ENCODE results near the gene PRSS50. TPM values are rescaled to one million over a fixed set of nuclear protein-coding genes. Genes with fewer than 3 reads are reported as not detected.

PRSS50 gene
- total RNA-seq, 1 experiment from 2014 or later: 0.70 TPM

- ATAC-seq: peak; percentile 67
Measured at GRCh38 chr3:46695177-46695961, 22.3 kb downstream of the PRSS50 start.

GRCh38 chr3:46694520-46694919, 23.1 kb downstream of the PRSS50 start:
- ChIA-PET POLR2A (interaction anchor here (1.0 kb wide), 1 partner anchor 108 kb away, joined by 3 read pairs; no protein-coding TSS in a partner anchor), CTCF (interaction anchor here (0.6 to 4.1 kb wide), 17 partner anchors 12 to 316 kb away, joined by 3 to 20 read pairs (median 4); no protein-coding TSS in a partner anchor)
- H3K4me3 Mint-ChIP-seq: no peak overlapping the region
- TF ChIP-seq RORB (CRISPR knock-in tag; IDR thresholded peaks at IDR 0.05) (no peak), IRF1 (CRISPR knock-in tag; IDR thresholded peaks at IDR 0.05) (no peak), HMGA2 (CRISPR knock-in tag; IDR thresholded peaks at IDR 0.05) (no peak)
- no peaks in the 10 kb centered on the region for H3K9me3 Mint-ChIP-seq
- H3K27ac Mint-ChIP-seq: no peak overlapping the region
- H3K36me3 Mint-ChIP-seq: no peaks in the 10 kb centered on the region
- DNase-seq (ENCODE audit: low spot score) (no peak), ATAC-seq (no peak)
- peaks cover 22% of the 10 kb centered on the region for H3K4me1 Mint-ChIP-seq
- peaks cover 25% of the 10 kb centered on the region for H3K27me3 Mint-ChIP-seq (ENCODE audit: low read depth)

More at GRCh38 chr3:46695177-46695961, 22.3 kb downstream of the PRSS50 start:
- peak; percentile 69 for DNase-seq (ENCODE audit: low spot score)
- Mint-ChIP-seq H3K4me3 (no peak overlapping the region), H3K27me3 (ENCODE audit: low read depth) (peaks cover 26% of the 10 kb centered on the region), H3K36me3 (no peaks in the 10 kb centered on the region), H3K4me1 (peaks cover 22% of the 10 kb centered on the region), H3K9me3 (no peaks in the 10 kb centered on the region), H3K27ac (no peak overlapping the region; the same call in 1 of the 2 replicates)
- TF ChIP-seq CTCF (IDR thresholded peaks at IDR 0.05): peak; percentile 44; the same call in 1 of the 2 replicates
- TF ChIP-seq JUN (CRISPR knock-in tag; IDR thresholded peaks at IDR 0.05): no peak
- TF ChIP-seq ZNF423 (CRISPR knock-in tag; IDR thresholded peaks at IDR 0.05): peak; percentile 83
- no peak for TF ChIP-seq FOXJ3 (CRISPR knock-in tag; IDR thresholded peaks at IDR 0.05; ENCODE audit: borderline replicate concordance)
- TF ChIP-seq, protein P1, sequence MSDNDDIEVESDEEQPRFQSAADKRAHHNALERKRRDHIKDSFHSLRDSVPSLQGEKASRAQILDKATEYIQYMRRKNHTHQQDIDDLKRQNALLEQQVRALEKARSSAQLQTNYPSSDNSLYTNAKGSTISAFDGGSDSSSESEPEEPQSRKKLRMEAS (CRISPR knock-in tag; IDR thresholded peaks at IDR 0.05): peak; percentile 26; the same call in 1 of the 2 replicates
- ChIA-PET CTCF (interaction anchor here (0.6 to 4.1 kb wide), 17 partner anchors 10 to 232 kb away, joined by 3 to 20 read pairs (median 4); no protein-coding TSS in a partner anchor), POLR2A (interaction anchor here (1.0 kb wide), 1 partner anchor 109 kb away, joined by 3 read pairs; no protein-coding TSS in a partner anchor)

DNA sequence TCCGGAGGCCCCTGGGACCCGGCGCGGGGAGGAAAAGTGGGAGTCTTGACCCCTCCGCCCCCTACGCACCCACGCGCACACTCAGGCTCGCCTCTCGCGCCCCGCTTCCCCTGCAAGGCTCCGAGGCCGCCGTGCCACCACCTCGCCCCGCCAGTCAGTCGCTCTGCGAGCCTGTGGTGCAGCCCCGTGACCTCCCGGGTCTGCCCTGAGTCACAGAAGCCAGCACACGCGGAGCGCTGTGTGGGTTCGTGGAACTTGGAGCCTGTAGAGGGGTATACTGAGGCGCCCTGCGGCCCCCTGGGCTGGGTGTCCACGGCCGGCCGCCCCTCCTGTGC, 23.8 kb downstream of the PRSS50 start:
- ATAC-seq (peak; percentile 2; the same call in 1 of the 2 replicates), DNase-seq (ENCODE audit: low spot score) (no peak)
- ChIA-PET CTCF (interaction anchor here (0.5 to 4.1 kb wide), 20 partner anchors 9 to 316 kb away, joined by 3 to 20 read pairs (median 4); partner anchors contain the start of gene PRSS50), POLR2A (interaction anchor here (0.5 kb wide), 1 partner anchor 408 kb away, joined by 3 read pairs; no protein-coding TSS in a partner anchor)
- H3K4me1 Mint-ChIP-seq: peaks cover 22% of the 10 kb centered on the region
- H3K36me3 Mint-ChIP-seq: no peaks in the 10 kb centered on the region
- H3K9me3 Mint-ChIP-seq: no peaks in the 10 kb centered on the region
- H3K27me3 Mint-ChIP-seq (ENCODE audit: low read depth): peaks cover 25% of the 10 kb centered on the region
- peak overlapping the region; percentile 20; the same call in 1 of the 2 replicates for H3K4me3 Mint-ChIP-seq
- no peak overlapping the region for H3K27ac Mint-ChIP-seq
- no peak for TF ChIP-seq ZNF416 (CRISPR knock-in tag; IDR thresholded peaks at IDR 0.05)
- TF ChIP-seq ZNF423 (CRISPR knock-in tag; IDR thresholded peaks at IDR 0.05): 0 out of 2 replicates have a peak, but pooled peaks have one; percentile 6

DNA sequence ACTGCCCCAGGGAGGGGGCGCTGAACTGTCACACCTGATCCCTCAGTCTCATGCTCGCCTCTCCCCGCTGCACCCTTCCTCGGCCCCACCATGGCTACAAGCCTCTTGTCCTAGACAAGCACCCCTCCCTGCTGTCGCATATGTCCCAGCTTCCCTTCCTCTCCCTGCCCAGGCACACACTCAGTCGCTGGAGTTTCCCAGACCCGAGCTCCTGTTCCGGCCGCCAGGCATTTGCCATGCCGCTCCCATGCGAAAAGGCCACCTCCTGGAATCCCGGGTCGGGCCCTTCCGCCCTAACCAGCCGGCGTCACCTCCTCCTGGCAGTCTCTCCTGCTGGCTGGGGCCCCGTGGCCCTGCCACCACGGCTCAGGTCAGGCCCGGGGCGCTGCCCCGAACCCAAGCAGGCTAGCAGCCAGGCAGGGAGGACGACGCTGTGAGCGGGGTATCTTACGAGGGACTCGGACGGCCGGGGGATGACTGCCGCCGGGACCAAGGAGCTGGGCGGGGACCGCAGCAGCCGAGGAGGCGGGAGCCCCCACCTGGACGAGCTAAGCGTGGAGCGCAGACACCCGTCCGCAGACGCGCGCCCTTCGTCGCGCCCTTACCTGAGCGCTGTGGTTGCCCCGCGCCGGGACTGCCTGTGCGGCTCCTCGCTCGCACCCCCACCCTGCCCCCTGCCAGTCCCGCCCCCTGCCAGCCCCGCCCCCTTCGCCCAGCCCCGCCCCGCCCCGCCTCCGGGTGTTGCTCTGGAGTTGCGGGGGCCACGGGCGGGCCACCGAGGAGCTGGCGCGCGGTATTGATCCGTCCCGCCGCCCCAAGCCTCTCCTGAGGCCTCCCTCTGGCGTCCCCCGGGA, 24.4 kb downstream of the PRSS50 start, which contains the start of gene ALS2CL:
Gene ALS2CL (minus strand): TSS at position 642 of the 854 bp plus-strand sequence. CDS start 4,239 bp downstream, outside the sequence.
- Mint-ChIP-seq H3K4me1 (peaks cover 22% of the 10 kb centered on the region), H3K36me3 (no peaks in the 10 kb centered on the region), H3K4me3 (peak within 1 kb of the TSS; percentile 69), H3K27me3 (ENCODE audit: low read depth) (peaks cover 25% of the 10 kb centered on the region), H3K9me3 (no peaks in the 10 kb centered on the region), H3K27ac (no peak within 1 kb of the TSS)
- DNase-seq (ENCODE audit: low spot score) (peak; percentile 66), ATAC-seq (peak; percentile 60)
- POLR2A ChIA-PET: interaction anchor here (0.5 kb wide), 1 partner anchor 409 kb away, joined by 3 read pairs; no protein-coding TSS in a partner anchor
- CTCF ChIA-PET: interaction anchor here (0.5 to 4.1 kb wide), 19 partner anchors 10 to 315 kb away, joined by 3 to 20 read pairs (median 5); partner anchors contain the start of gene PRSS50
- TF ChIP-seq, protein P2, sequence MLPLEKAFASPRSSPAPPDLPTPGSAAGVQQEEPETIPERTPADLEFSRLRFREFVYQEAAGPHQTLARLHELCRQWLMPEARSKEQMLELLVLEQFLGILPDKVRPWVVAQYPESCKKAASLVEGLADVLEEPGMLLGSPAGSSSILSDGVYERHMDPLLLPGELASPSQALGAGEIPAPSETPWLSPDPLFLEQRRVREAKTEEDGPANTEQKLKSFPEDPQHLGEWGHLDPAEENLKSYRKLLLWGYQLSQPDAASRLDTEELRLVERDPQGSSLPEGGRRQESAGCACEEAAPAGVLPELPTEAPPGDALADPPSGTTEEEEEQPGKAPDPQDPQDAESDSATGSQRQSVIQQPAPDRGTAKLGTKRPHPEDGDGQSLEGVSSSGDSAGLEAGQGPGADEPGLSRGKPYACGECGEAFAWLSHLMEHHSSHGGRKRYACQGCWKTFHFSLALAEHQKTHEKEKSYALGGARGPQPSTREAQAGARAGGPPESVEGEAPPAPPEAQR (CRISPR knock-in tag; IDR thresholded peaks at IDR 0.05): no peak
- TF ChIP-seq SP1 (CRISPR knock-in tag; conservative IDR thresholded peaks at IDR 0.05): peak; percentile 50; the same call in 1 of the 2 replicates
- TF ChIP-seq, protein P1 (CRISPR knock-in tag; IDR thresholded peaks at IDR 0.05): 0 out of 2 replicates have a peak, but pooled peaks have one; percentile 16
- TF ChIP-seq, protein P3, sequence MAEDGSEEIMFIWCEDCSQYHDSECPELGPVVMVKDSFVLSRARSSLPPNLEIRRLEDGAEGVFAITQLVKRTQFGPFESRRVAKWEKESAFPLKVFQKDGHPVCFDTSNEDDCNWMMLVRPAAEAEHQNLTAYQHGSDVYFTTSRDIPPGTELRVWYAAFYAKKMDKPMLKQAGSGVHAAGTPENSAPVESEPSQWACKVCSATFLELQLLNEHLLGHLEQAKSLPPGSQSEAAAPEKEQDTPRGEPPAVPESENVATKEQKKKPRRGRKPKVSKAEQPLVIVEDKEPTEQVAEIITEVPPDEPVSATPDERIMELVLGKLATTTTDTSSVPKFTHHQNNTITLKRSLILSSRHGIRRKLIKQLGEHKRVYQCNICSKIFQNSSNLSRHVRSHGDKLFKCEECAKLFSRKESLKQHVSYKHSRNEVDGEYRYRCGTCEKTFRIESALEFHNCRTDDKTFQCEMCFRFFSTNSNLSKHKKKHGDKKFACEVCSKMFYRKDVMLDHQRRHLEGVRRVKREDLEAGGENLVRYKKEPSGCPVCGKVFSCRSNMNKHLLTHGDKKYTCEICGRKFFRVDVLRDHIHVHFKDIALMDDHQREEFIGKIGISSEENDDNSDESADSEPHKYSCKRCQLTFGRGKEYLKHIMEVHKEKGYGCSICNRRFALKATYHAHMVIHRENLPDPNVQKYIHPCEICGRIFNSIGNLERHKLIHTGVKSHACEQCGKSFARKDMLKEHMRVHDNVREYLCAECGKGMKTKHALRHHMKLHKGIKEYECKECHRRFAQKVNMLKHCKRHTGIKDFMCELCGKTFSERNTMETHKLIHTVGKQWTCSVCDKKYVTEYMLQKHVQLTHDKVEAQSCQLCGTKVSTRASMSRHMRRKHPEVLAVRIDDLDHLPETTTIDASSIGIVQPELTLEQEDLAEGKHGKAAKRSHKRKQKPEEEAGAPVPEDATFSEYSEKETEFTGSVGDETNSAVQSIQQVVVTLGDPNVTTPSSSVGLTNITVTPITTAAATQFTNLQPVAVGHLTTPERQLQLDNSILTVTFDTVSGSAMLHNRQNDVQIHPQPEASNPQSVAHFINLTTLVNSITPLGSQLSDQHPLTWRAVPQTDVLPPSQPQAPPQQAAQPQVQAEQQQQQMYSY (CRISPR knock-in tag; IDR thresholded peaks at IDR 0.05): 0 out of 2 replicates have a peak, but pooled peaks have one; percentile 35
- TF ChIP-seq, protein P4, sequence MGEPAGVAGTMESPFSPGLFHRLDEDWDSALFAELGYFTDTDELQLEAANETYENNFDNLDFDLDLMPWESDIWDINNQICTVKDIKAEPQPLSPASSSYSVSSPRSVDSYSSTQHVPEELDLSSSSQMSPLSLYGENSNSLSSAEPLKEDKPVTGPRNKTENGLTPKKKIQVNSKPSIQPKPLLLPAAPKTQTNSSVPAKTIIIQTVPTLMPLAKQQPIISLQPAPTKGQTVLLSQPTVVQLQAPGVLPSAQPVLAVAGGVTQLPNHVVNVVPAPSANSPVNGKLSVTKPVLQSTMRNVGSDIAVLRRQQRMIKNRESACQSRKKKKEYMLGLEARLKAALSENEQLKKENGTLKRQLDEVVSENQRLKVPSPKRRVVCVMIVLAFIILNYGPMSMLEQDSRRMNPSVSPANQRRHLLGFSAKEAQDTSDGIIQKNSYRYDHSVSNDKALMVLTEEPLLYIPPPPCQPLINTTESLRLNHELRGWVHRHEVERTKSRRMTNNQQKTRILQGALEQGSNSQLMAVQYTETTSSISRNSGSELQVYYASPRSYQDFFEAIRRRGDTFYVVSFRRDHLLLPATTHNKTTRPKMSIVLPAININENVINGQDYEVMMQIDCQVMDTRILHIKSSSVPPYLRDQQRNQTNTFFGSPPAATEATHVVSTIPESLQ (CRISPR knock-in tag; IDR thresholded peaks at IDR 0.05): no peak
